ENCODE results near the gene SIGLEC11.
A peak's percentile ranks its signal among the peaks of the same experiment; 100 is the strongest.

SIGLEC11 gene

DNA sequence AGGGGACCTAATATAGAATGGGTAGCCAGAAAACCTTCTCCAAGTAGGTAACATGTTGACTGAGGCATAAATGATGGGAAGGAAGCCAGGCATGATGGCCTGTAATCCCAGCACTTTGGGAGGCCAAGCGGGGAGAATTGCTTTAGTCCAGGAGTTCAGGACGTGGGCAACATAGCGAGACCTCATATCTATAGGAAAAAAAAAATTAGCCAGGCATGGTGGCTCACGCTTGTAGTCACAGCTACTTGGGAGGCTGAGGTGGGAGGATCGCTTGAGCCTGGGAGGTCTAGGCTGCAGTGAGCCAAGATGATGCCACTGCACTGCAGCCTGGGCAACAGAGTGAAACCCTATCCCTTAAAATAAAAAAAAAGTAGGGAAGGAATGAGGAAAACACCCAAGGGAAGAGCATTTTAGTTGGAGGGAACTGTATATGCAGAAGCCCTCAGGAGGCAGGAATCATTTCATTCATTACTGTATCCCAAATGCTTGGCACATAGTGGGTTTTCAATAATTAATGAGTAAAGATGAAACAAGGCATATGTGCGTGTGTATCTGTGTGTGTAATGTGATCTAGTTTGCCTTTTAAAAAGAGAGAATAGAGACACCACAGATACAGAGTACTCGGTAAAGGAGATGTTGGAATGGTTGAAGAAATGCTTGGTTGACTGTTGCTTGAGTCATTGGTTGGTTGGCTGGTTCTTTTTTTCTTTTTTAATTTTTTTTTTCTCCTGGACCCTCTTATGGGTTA, 29.5 kb downstream of the SIGLEC11 start:
- ChIA-PET CTCF (interaction anchor here (2.3 kb wide), 1 partner anchor 205 kb away, joined by 11 read pairs; no protein-coding TSS in a partner anchor), POLR2A (no interaction called here)
- no peak for DNase-seq (ENCODE audit: low read depth, low spot score)
- TF ChIP-seq, protein P1, sequence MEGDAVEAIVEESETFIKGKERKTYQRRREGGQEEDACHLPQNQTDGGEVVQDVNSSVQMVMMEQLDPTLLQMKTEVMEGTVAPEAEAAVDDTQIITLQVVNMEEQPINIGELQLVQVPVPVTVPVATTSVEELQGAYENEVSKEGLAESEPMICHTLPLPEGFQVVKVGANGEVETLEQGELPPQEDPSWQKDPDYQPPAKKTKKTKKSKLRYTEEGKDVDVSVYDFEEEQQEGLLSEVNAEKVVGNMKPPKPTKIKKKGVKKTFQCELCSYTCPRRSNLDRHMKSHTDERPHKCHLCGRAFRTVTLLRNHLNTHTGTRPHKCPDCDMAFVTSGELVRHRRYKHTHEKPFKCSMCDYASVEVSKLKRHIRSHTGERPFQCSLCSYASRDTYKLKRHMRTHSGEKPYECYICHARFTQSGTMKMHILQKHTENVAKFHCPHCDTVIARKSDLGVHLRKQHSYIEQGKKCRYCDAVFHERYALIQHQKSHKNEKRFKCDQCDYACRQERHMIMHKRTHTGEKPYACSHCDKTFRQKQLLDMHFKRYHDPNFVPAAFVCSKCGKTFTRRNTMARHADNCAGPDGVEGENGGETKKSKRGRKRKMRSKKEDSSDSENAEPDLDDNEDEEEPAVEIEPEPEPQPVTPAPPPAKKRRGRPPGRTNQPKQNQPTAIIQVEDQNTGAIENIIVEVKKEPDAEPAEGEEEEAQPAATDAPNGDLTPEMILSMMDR (IDR thresholded peaks at IDR 0.05; ENCODE audit: insufficient read depth, low read length, missing control alignments), result no peak
- H3K4me3 ChIP-seq (ENCODE audit: low read depth, low read length), result no peak overlapping the region

- H3K4me3 ChIP-seq (ENCODE audit: low read depth, low read length), result no peak overlapping the region
- POLR2A ChIA-PET, result no interaction called here
- TF ChIP-seq, protein P1 (IDR thresholded peaks at IDR 0.05; ENCODE audit: insufficient read depth, low read length, missing control alignments), result no peak
- no peak for DNase-seq (ENCODE audit: low read depth, low spot score)
- CTCF ChIA-PET, result interaction anchor here (2.3 kb wide), 1 partner anchor 205 kb away, joined by 11 read pairs; no protein-coding TSS in a partner anchor
Measured at GRCh38 chr19:49930483-49931011, 30.4 kb downstream of the SIGLEC11 start.

- ChIA-PET CTCF (interaction anchor here (1.2 to 3.6 kb wide), 4 partner anchors 8 to 206 kb away, joined by 3 to 13 read pairs (median 10); no protein-coding TSS in a partner anchor), POLR2A (interaction anchor here (1.1 to 1.3 kb wide), 2 partner anchors 20 to 53 kb away, joined by 3 to 4 read pairs; partner anchors contain the start of genes AKT1S1 and TBC1D17)
- DNase-seq (ENCODE audit: low read depth, low spot score), result peak; percentile 72
- TF ChIP-seq, protein P1 (IDR thresholded peaks at IDR 0.05; ENCODE audit: insufficient read depth, low read length, missing control alignments), result no peak
- H3K4me3 ChIP-seq (ENCODE audit: low read depth, low read length), result peak overlapping the region; percentile 70
Measured at GRCh38 chr19:49929611-49930482, 31.1 kb downstream of the SIGLEC11 start.

GRCh38 chr19:49929121-49929610, 31.8 kb downstream of the SIGLEC11 start, which contains the start of the genes ATF5 and NUP62:
TSS of gene ATF5 (plus strand) at chr19:49929205. CDS start at chr19:49930851, 1,646 bp downstream.
TSS of gene NUP62 (minus strand) at chr19:49929504. CDS start at chr19:49909807, 19,697 bp downstream.
- POLR2A ChIA-PET, result interaction anchor here (1.1 to 1.3 kb wide), 2 partner anchors 19 to 52 kb away, joined by 3 to 4 read pairs; partner anchors contain the start of genes AKT1S1 and TBC1D17

GRCh38 chr19:49927526-49928264, 33.3 kb downstream of the SIGLEC11 start:
- H3K4me3 ChIP-seq (ENCODE audit: low read depth, low read length), result peak overlapping the region; percentile 25
- ChIA-PET CTCF (interaction anchor here (1.0 to 3.6 kb wide), 7 partner anchors 10 to 208 kb away, joined by 3 to 13 read pairs (median 4); no protein-coding TSS in a partner anchor), POLR2A (no interaction called here)
- TF ChIP-seq, protein P1 (IDR thresholded peaks at IDR 0.05; ENCODE audit: insufficient read depth, low read length, missing control alignments), result no peak
- DNase-seq (ENCODE audit: low read depth, low spot score), result no peak

More at GRCh38 chr19:49929121-49929610, 31.8 kb downstream of the SIGLEC11 start, which contains the start of the genes ATF5 and NUP62:
- H3K4me3 ChIP-seq (ENCODE audit: low read depth, low read length), result peak within 1 kb of the TSS; percentile 70
- CTCF ChIA-PET, result interaction anchor here (1.2 to 3.6 kb wide), 3 partner anchors 9 to 74 kb away, joined by 3 to 13 read pairs (median 9); no protein-coding TSS in a partner anchor
- TF ChIP-seq, protein P1 (IDR thresholded peaks at IDR 0.05; ENCODE audit: insufficient read depth, low read length, missing control alignments), result no peak
- DNase-seq (ENCODE audit: low read depth, low spot score), result no peak
